Esophagus squamous epithelium (tissue), 4 donors: Measurements from ENCODE around the gene RIC8B.

ENCODE experiments used
- POLR2A ChIP-seq, 4 donors: fragments of 450-650 bp; IDR thresholded peaks; one replicate each; pipeline ENCODE4 v1.6.1; 2017; ENCODE audit warnings: antibody characterized with exemption in 4 of 4, mild to moderate bottlenecking in 4 of 4, moderate library complexity in 3 of 4
- TF ChIP-seq, protein P1 (sequence below), 6 experiments: fragments of 450-650 bp in 4 of 6; fragments of 200-600 bp in 2 of 6; sonication (generic) in 2 of 6; IDR thresholded peaks; one replicate each; pipeline ENCODE4 v1.5.1; 2016 to 2019; ENCODE audit warnings: antibody characterized with exemption in 6 of 6, mild to moderate bottlenecking in 4 of 6, moderate library complexity in 4 of 6

DNA sequence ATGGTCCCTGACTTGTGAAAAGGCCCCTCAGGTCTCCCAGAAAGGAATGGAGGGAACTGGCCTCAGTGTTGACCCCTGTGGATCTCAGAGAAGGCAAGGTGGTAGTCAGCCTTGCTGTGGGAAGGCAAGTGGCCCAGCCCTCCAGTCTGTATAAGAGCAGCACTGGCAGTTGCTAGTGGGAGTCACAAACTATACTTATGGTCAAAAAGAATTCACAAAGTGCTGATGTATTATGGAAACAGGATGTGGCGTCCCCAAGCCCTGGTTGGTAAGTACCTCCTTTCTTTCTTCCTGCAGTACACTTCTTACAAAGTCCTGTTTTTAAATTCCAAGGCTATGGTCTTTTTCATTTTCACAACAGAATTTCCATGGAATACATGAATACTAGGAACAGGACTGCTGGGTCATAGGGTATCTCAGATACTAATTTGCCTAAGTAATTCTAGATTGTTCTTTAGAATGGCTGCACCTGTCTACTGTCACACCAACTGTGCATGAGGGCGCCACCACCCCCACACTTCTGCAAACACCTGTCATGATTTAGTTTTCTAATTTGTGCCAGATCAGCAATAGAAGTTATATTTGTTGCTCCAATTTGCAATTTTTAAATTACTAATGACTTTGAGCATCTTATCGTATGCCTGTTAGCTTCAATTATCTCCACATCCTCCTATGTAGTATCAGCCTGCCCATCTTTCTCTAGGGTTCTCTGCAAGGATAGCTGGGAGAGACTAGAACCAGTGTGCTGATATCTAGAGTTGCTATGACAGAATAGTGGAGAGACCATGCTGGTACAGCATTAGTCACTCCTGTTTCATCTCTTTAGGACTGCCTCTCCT, 140.5 kb downstream of the RIC8B start:
- TF ChIP-seq, protein P1, sequence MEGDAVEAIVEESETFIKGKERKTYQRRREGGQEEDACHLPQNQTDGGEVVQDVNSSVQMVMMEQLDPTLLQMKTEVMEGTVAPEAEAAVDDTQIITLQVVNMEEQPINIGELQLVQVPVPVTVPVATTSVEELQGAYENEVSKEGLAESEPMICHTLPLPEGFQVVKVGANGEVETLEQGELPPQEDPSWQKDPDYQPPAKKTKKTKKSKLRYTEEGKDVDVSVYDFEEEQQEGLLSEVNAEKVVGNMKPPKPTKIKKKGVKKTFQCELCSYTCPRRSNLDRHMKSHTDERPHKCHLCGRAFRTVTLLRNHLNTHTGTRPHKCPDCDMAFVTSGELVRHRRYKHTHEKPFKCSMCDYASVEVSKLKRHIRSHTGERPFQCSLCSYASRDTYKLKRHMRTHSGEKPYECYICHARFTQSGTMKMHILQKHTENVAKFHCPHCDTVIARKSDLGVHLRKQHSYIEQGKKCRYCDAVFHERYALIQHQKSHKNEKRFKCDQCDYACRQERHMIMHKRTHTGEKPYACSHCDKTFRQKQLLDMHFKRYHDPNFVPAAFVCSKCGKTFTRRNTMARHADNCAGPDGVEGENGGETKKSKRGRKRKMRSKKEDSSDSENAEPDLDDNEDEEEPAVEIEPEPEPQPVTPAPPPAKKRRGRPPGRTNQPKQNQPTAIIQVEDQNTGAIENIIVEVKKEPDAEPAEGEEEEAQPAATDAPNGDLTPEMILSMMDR (IDR thresholded peaks at IDR 0.05) = no peak
- no peak for TF ChIP-seq POLR2A (IDR thresholded peaks at IDR 0.05)
